Muscle of leg (tissue), 11 donors: Measurements from ENCODE around the gene JPH3. TPM values are rescaled to one million over a fixed set of nuclear protein-coding genes. Genes with fewer than 3 reads are reported as not detected.

ENCODE experiments used
- DNase-seq: peaks from one replicate; pipeline ENCODE4 v3.0.0; 2013
- H3K27ac ChIP-seq: one replicate; pipeline ENCODE4 v1.5.1; 2013; ENCODE audit warnings: mild to moderate bottlenecking, low read length, control low read depth
- H3K27me3 ChIP-seq: one replicate; pipeline ENCODE4 v1.6.1; 2013; ENCODE audit warnings: low read length; ENCODE audit not compliant: control insufficient read depth, insufficient read depth
- H3K36me3 ChIP-seq: one replicate; pipeline ENCODE4 v1.6.1; 2013; ENCODE audit warnings: low read length; ENCODE audit not compliant: control insufficient read depth, insufficient read depth
- H3K4me1 ChIP-seq: one replicate; pipeline ENCODE4 v1.6.1; 2013; ENCODE audit warnings: low read length; ENCODE audit not compliant: control insufficient read depth, insufficient read depth
- H3K4me3 ChIP-seq: one replicate; pipeline ENCODE4 v1.5.1; 2013; ENCODE audit warnings: low read length, control low read depth
- H3K9me3 ChIP-seq: replicated peaks from 2 replicates; pipeline ENCODE4 v1.6.1; 2013; ENCODE audit warnings: low read depth, low read length; ENCODE audit not compliant: control insufficient read depth
- WGBS: methylation state at CpG from one replicate; pipeline ENCODE4 v1.1.5; 2013; ENCODE audit warnings: missing lambda C conversion rate; ENCODE audit not compliant: insufficient coverage; 5-methylcytosine and 5-hydroxymethylcytosine counted together
- polyA plus RNA-seq, 8 donors: library from polyadenylated mRNA; unstranded; fragments of 120-200 nt; gene quantifications; one replicate each; pipeline versions ENCODE4 v1.2.1 to v1.2.3, GENCODE V29; 2013; ENCODE audit warnings: inconsistent platforms in 1 of 8, low replicate concordance in 1 of 8; ENCODE audit not compliant: insufficient read length in 8 of 8, insufficient read depth in 1 of 8
- total RNA-seq: library from RNA; stranded (reverse); fragments of 120-200 nt; gene quantifications from one replicate; pipeline ENCODE4 v1.2.4, GENCODE V29; 2013

JPH3 gene
- total and polyA plus RNA-seq, 9 donors, result 0.15 to 1.4 (median 0.33) TPM

GRCh38 chr16:87635541-87636049, 33.3 kb downstream of the JPH3 start:
- Histone ChIP-seq H3K36me3 (no peaks in the 10 kb centered on the region), H3K27me3 (peaks cover 43% of the 10 kb centered on the region), H3K4me3 (no peak overlapping the region), H3K4me1 (peaks cover 12% of the 10 kb centered on the region), H3K27ac (no peak overlapping the region), H3K9me3 (peaks cover 6% of the 10 kb centered on the region)
- DNase-seq, result peak; percentile 29
- 14% methylated on average over 17 of the region's 23 CpGs for WGBS

- peaks cover 2% of the 10 kb centered on the region for H3K9me3 ChIP-seq
- no peaks in the 10 kb centered on the region for H3K36me3 ChIP-seq
- no peak overlapping the region for H3K4me3 ChIP-seq
- 15% methylated on average over 20 of the region's 31 CpGs for WGBS
- H3K27me3 ChIP-seq, result peaks cover 48% of the 10 kb centered on the region
- no peak overlapping the region for H3K27ac ChIP-seq
- DNase-seq, result peak; percentile 75
- H3K4me1 ChIP-seq, result peaks cover 12% of the 10 kb centered on the region
Observed at GRCh38 chr16:87636050-87636684, 33.9 kb downstream of the JPH3 start.

- H3K4me1 ChIP-seq, result peaks cover 12% of the 10 kb centered on the region
- DNase-seq, result no peak
- H3K9me3 ChIP-seq, result no peaks in the 10 kb centered on the region
- no peak overlapping the region for H3K27ac ChIP-seq
- WGBS, result 80% methylated on average over 20 of the region's 22 CpGs
- H3K36me3 ChIP-seq, result no peaks in the 10 kb centered on the region
- no peak overlapping the region for H3K4me3 ChIP-seq
- H3K27me3 ChIP-seq, result peaks cover 49% of the 10 kb centered on the region
Observed at GRCh38 chr16:87636741-87637140, 34.4 kb downstream of the JPH3 start.

GRCh38 chr16:87637357-87637756, 35.0 kb downstream of the JPH3 start:
- Histone ChIP-seq H3K27ac (no peak overlapping the region), H3K9me3 (no peaks in the 10 kb centered on the region), H3K4me3 (no peak overlapping the region), H3K27me3 (peaks cover 46% of the 10 kb centered on the region), H3K4me1 (peaks cover 12% of the 10 kb centered on the region), H3K36me3 (no peaks in the 10 kb centered on the region)
- 90% methylated on average over 13 of the region's 13 CpGs for WGBS
- DNase-seq, result no peak

- WGBS, result 79% methylated on average over 9 of the region's 10 CpGs
- Histone ChIP-seq H3K27ac (no peak overlapping the region), H3K27me3 (peaks cover 45% of the 10 kb centered on the region), H3K4me3 (no peak overlapping the region), H3K9me3 (no peaks in the 10 kb centered on the region), H3K4me1 (peaks cover 12% of the 10 kb centered on the region), H3K36me3 (no peaks in the 10 kb centered on the region)
- no peak for DNase-seq
Observed at GRCh38 chr16:87638736-87639135, 36.4 kb downstream of the JPH3 start.

- Histone ChIP-seq H3K27me3 (peaks cover 26% of the 10 kb centered on the region), H3K9me3 (no peaks in the 10 kb centered on the region), H3K4me1 (no peaks in the 10 kb centered on the region), H3K4me3 (no peak overlapping the region), H3K36me3 (no peaks in the 10 kb centered on the region), H3K27ac (no peak overlapping the region)
- DNase-seq, result no peak
- 65% methylated on average over 11 of the region's 11 CpGs for WGBS
Observed at GRCh38 chr16:87641721-87642120, 39.4 kb downstream of the JPH3 start.

GRCh38 chr16:87642491-87642890, 40.2 kb downstream of the JPH3 start:
- DNase-seq, result no peak
- H3K27ac ChIP-seq, result no peak overlapping the region
- 74% methylated on average over 18 of the region's 19 CpGs for WGBS
- H3K4me3 ChIP-seq, result no peak overlapping the region
- no peaks in the 10 kb centered on the region for H3K4me1 ChIP-seq
- peaks cover 25% of the 10 kb centered on the region for H3K27me3 ChIP-seq
- no peaks in the 10 kb centered on the region for H3K36me3 ChIP-seq
- H3K9me3 ChIP-seq, result no peaks in the 10 kb centered on the region

- Histone ChIP-seq H3K4me3 (no peak overlapping the region), H3K9me3 (no peaks in the 10 kb centered on the region), H3K27me3 (peaks cover 22% of the 10 kb centered on the region), H3K27ac (no peak overlapping the region), H3K36me3 (no peaks in the 10 kb centered on the region), H3K4me1 (no peaks in the 10 kb centered on the region)
- DNase-seq, result no peak
- WGBS, result 94% methylated on average over 35 of the region's 35 CpGs
Observed at GRCh38 chr16:87644186-87644585, 41.9 kb downstream of the JPH3 start.

- no peak for DNase-seq
- no peaks in the 10 kb centered on the region for H3K36me3 ChIP-seq
- H3K4me3 ChIP-seq, result no peak overlapping the region
- peaks cover 22% of the 10 kb centered on the region for H3K27me3 ChIP-seq
- WGBS, result 95% methylated on average over 41 of the region's 44 CpGs
- H3K27ac ChIP-seq, result no peak overlapping the region
- H3K9me3 ChIP-seq, result no peaks in the 10 kb centered on the region
- no peaks in the 10 kb centered on the region for H3K4me1 ChIP-seq
Observed at GRCh38 chr16:87644596-87644995, 42.3 kb downstream of the JPH3 start.

- no peaks in the 10 kb centered on the region for H3K4me1 ChIP-seq
- no peak for DNase-seq
- 57% methylated on average over 8 of the region's 9 CpGs for WGBS
- H3K9me3 ChIP-seq, result no peaks in the 10 kb centered on the region
- no peaks in the 10 kb centered on the region for H3K36me3 ChIP-seq
- H3K27ac ChIP-seq, result no peak overlapping the region
- H3K27me3 ChIP-seq, result peaks cover 21% of the 10 kb centered on the region
- H3K4me3 ChIP-seq, result no peak overlapping the region
Observed at GRCh38 chr16:87645802-87646201, 43.5 kb downstream of the JPH3 start.
